HEK293 (cell line): ENCODE results near the gene NUB1.

ENCODE experiments used
- CTCF ChIA-PET: fragments of 350-600 bp; formaldehyde crosslinking; extraction: SDS; loops from one replicate; lab custom pipeline; 2021; ENCODE audit warnings: antibody characterized with exemption; lab: Yijun Ruan, JAX
- POLR2A ChIA-PET: fragments of 300-600 bp; formaldehyde crosslinking; extraction: SDS; loops from one replicate; lab custom pipeline; 2020; ENCODE audit warnings: antibody characterized with exemption, inconsistent platforms; lab: Yijun Ruan, JAX
- H3K27ac ChIP-seq: fragments of 200-500 bp; sonication (Bioruptor generic); 2 replicates; pipeline ENCODE4 v1.5.1; 2014; ENCODE audit warnings: low read depth, low read length, control low read depth, inconsistent platforms; ENCODE audit errors: extremely low read depth
- H3K36me3 ChIP-seq, 2 experiments: fragments of 200-500 bp in 1 of 2; sonication (Bioruptor generic) in 1 of 2; 1 replicate in 1 of 2; 2 replicates in 1 of 2; pipeline ENCODE4 v1.5.1; 2014 to 2017; ENCODE audit warnings: inconsistent platforms in 2 of 2, low read length in 2 of 2; ENCODE audit not compliant: control insufficient read depth in 2 of 2, insufficient read depth in 1 of 2
- H3K4me1 ChIP-seq: fragments of 200-500 bp; sonication (Bioruptor generic); 2 replicates; pipeline ENCODE4 v1.5.1; 2014; ENCODE audit warnings: mild to moderate bottlenecking, low read length, inconsistent platforms; ENCODE audit not compliant: control insufficient read depth, insufficient read depth
- H3K4me3 ChIP-seq: 2 replicates; pipeline ENCODE4 v1.5.1; 2011; ENCODE audit warnings: low read depth, mild to moderate bottlenecking, control low read depth, low read length, moderate library complexity
- H3K9me3 ChIP-seq: fragments of 200-500 bp; sonication (Bioruptor generic); 2 replicates; pipeline ENCODE4 v1.5.1; 2014; ENCODE audit warnings: low read depth, low read length, inconsistent platforms; ENCODE audit not compliant: control insufficient read depth, insufficient read depth
- AEBP2 ChIP-seq: fragments of 450-650 bp; formaldehyde crosslinking; IDR thresholded peaks from 2 replicates; pipeline ENCODE4 v1.5.1; 2016; ENCODE audit warnings: missing biosample characterization, missing genetic modification characterization, borderline replicate concordance
- BCL11A ChIP-seq: fragments of 450-650 bp; formaldehyde crosslinking; IDR thresholded peaks from 2 replicates; pipeline ENCODE4 v1.5.1; 2016; ENCODE audit warnings: low read depth, missing biosample characterization, missing genetic modification characterization
- BCL11B ChIP-seq: fragments of 450-650 bp; formaldehyde crosslinking; IDR thresholded peaks from 2 replicates; pipeline ENCODE4 v1.5.1; 2016; ENCODE audit warnings: low read depth, missing biosample characterization, missing genetic modification characterization
- KLF1 ChIP-seq: fragments of 450-650 bp; formaldehyde crosslinking; IDR thresholded peaks from 2 replicates; pipeline ENCODE4 v1.5.1; 2016; ENCODE audit warnings: missing biosample characterization, missing genetic modification characterization
- KLF7 ChIP-seq: fragments of 450-650 bp; formaldehyde crosslinking; IDR thresholded peaks from 2 replicates; pipeline ENCODE4 v1.5.1; 2016; ENCODE audit warnings: missing biosample characterization, missing genetic modification characterization, borderline replicate concordance
- MZF1 ChIP-seq: fragments of 450-650 bp; formaldehyde crosslinking; IDR thresholded peaks from 2 replicates; pipeline ENCODE4 v1.5.1; 2017; ENCODE audit warnings: missing biosample characterization, missing genetic modification characterization, borderline replicate concordance
- OSR2 ChIP-seq: fragments of 450-650 bp; formaldehyde crosslinking; IDR thresholded peaks from 2 replicates; pipeline ENCODE4 v1.5.1; 2016; ENCODE audit warnings: missing biosample characterization, missing genetic modification characterization
- ZBTB1 ChIP-seq: fragments of 450-650 bp; formaldehyde crosslinking; IDR thresholded peaks from 2 replicates; pipeline ENCODE4 v1.5.1; 2016; ENCODE audit warnings: missing biosample characterization, missing genetic modification characterization
- ZBTB7A ChIP-seq: fragments of 450-650 bp; formaldehyde crosslinking; IDR thresholded peaks from 2 replicates; pipeline ENCODE4 v1.5.1; 2016; ENCODE audit warnings: low read depth, missing biosample characterization, missing genetic modification characterization
- ZBTB8A ChIP-seq: fragments of 450-650 bp; formaldehyde crosslinking; IDR thresholded peaks from 2 replicates; pipeline ENCODE4 v1.5.1; 2016; ENCODE audit warnings: missing biosample characterization, missing genetic modification characterization
- ZNF138 ChIP-seq: fragments of 450-650 bp; formaldehyde crosslinking; IDR thresholded peaks from 2 replicates; pipeline ENCODE4 v1.5.1; 2016; ENCODE audit warnings: missing biosample characterization, missing genetic modification characterization, borderline replicate concordance
- ZNF175 ChIP-seq: fragments of 450-650 bp; formaldehyde crosslinking; IDR thresholded peaks from 2 replicates; pipeline ENCODE4 v1.5.1; 2016; ENCODE audit warnings: missing biosample characterization, missing genetic modification characterization
- ZNF214 ChIP-seq: fragments of 450-650 bp; formaldehyde crosslinking; IDR thresholded peaks from 2 replicates; pipeline ENCODE4 v1.5.1; 2017; ENCODE audit warnings: missing biosample characterization, mild to moderate bottlenecking, missing genetic modification characterization, borderline replicate concordance
- ZNF221 ChIP-seq: fragments of 450-650 bp; formaldehyde crosslinking; IDR thresholded peaks from 2 replicates; pipeline ENCODE4 v1.5.1; 2017; ENCODE audit warnings: missing biosample characterization, missing genetic modification characterization, borderline replicate concordance
- ZNF354C ChIP-seq: fragments of 450-650 bp; formaldehyde crosslinking; IDR thresholded peaks from 2 replicates; pipeline ENCODE4 v1.5.1; 2016; ENCODE audit warnings: missing biosample characterization, missing genetic modification characterization, low read depth, borderline replicate concordance
- ZNF391 ChIP-seq: fragments of 450-650 bp; formaldehyde crosslinking; IDR thresholded peaks from 2 replicates; pipeline ENCODE4 v1.5.1; 2016; ENCODE audit warnings: low read depth, missing biosample characterization, missing genetic modification characterization, borderline replicate concordance
- ZNF48 ChIP-seq: fragments of 450-650 bp; formaldehyde crosslinking; IDR thresholded peaks from 2 replicates; pipeline ENCODE4 v1.5.1; 2016; ENCODE audit warnings: missing biosample characterization, missing genetic modification characterization
- ZNF518A ChIP-seq: fragments of 450-650 bp; formaldehyde crosslinking; conservative IDR thresholded peaks from 2 replicates; pipeline ENCODE4 v1.5.1; 2016; ENCODE audit warnings: low read depth, missing biosample characterization, missing genetic modification characterization
- ZNF558 ChIP-seq: fragments of 450-650 bp; formaldehyde crosslinking; IDR thresholded peaks from 2 replicates; pipeline ENCODE4 v1.5.1; 2016; ENCODE audit warnings: missing biosample characterization, missing genetic modification characterization
- ZNF610 ChIP-seq: fragments of 450-650 bp; formaldehyde crosslinking; IDR thresholded peaks from 2 replicates; pipeline ENCODE4 v1.5.1; 2016; ENCODE audit warnings: missing biosample characterization, missing genetic modification characterization, borderline replicate concordance
- ZNF654 ChIP-seq: fragments of 450-650 bp; formaldehyde crosslinking; IDR thresholded peaks from 2 replicates; pipeline ENCODE4 v1.5.1; 2016; ENCODE audit warnings: low read depth, missing biosample characterization, missing genetic modification characterization
- ZNF677 ChIP-seq: fragments of 450-650 bp; IDR thresholded peaks from 2 replicates; pipeline ENCODE4 v1.5.0; 2018; ENCODE audit warnings: missing biosample characterization, mild to moderate bottlenecking, missing genetic modification characterization, moderate library complexity
- ZNF76 ChIP-seq: fragments of 450-650 bp; formaldehyde crosslinking; IDR thresholded peaks from 2 replicates; pipeline ENCODE4; 2016; ENCODE audit warnings: low read depth, missing biosample characterization, missing genetic modification characterization, borderline replicate concordance
- ZNF785 ChIP-seq: fragments of 450-650 bp; formaldehyde crosslinking; IDR thresholded peaks from 2 replicates; pipeline ENCODE4 v1.5.1; 2016; ENCODE audit warnings: missing biosample characterization, missing genetic modification characterization
- ZSCAN16 ChIP-seq: fragments of 450-650 bp; formaldehyde crosslinking; IDR thresholded peaks from 2 replicates; pipeline ENCODE4 v1.5.1; 2016; ENCODE audit warnings: missing biosample characterization, missing genetic modification characterization
- ZSCAN23 ChIP-seq: fragments of 450-650 bp; formaldehyde crosslinking; IDR thresholded peaks from 2 replicates; pipeline ENCODE4 v1.5.1; 2016; ENCODE audit warnings: missing biosample characterization, missing genetic modification characterization
- ZXDB ChIP-seq: fragments of 450-650 bp; formaldehyde crosslinking; IDR thresholded peaks from 2 replicates; pipeline ENCODE4 v1.5.1; 2016; ENCODE audit warnings: missing biosample characterization, missing genetic modification characterization
- TF ChIP-seq, protein P1 (sequence below): fragments of 450-650 bp; formaldehyde crosslinking; IDR thresholded peaks from 2 replicates; pipeline ENCODE4 v1.5.1; 2016; ENCODE audit warnings: missing biosample characterization, missing genetic modification characterization
- TF ChIP-seq, protein P2 (sequence below): fragments of 450-650 bp; formaldehyde crosslinking; IDR thresholded peaks from 2 replicates; pipeline ENCODE4 v1.5.1; 2017; ENCODE audit warnings: missing biosample characterization, missing genetic modification characterization
- TF ChIP-seq, protein P3 (sequence below): IDR thresholded peaks from 2 replicates; pipeline ENCODE4 v1.6.1; 2011; ENCODE audit warnings: mild to moderate bottlenecking, low read depth, low read length, borderline replicate concordance

Gene NUB1

GRCh38 chr7:151368136-151368571, 26.5 kb downstream of the NUB1 start:
- ChIA-PET POLR2A (interaction anchor here (0.7 kb wide), 1 partner anchor 58 kb away, joined by 3 read pairs; no protein-coding TSS in a partner anchor), CTCF (interaction anchor here (0.6 to 1.3 kb wide), 32 partner anchors 8 to 440 kb away, joined by 3 to 18 read pairs (median 4); no protein-coding TSS in a partner anchor)
- Histone ChIP-seq H3K9me3 (no peaks in the 10 kb centered on the region), H3K4me3 (no peak overlapping the region), H3K4me1 (no peaks in the 10 kb centered on the region), H3K27ac (no peak overlapping the region), H3K36me3 (peaks cover 7 to 39% of the 10 kb centered on the region in 2 experiments)
- TF ChIP-seq ZBTB7A (no peak), ZNF76 (tag by site-specific recombination) (no peak), KLF1 (peak; percentile 68), AEBP2 (no peak), OSR2 (tag by site-specific recombination) (no peak), KLF7 (tag by site-specific recombination) (0 out of 2 replicates have a peak, but pooled peaks have one; percentile 8), ZBTB1 (no peak), MZF1 (tag by site-specific recombination) (no peak), ZNF610 (no peak), ZXDB (tag by site-specific recombination) (no peak), ZBTB8A (tag by site-specific recombination) (peak; percentile 24; the same call in 1 of the 2 replicates), ZNF558 (tag by site-specific recombination) (no peak), ZNF221 (tag by site-specific recombination) (no peak), ZNF175 (tag by site-specific recombination) (no peak), ZNF48 (no peak), ZNF138 (tag by site-specific recombination) (no peak), ZSCAN16 (tag by site-specific recombination) (no peak), ZNF654 (peak; percentile 53), BCL11B (tag by site-specific recombination) (no peak), ZNF354C (tag by site-specific recombination) (no peak), ZNF785 (tag by site-specific recombination) (no peak), ZNF214 (tag by site-specific recombination) (no peak), ZNF677 (tag by site-specific recombination) (no peak), BCL11A (tag by site-specific recombination) (no peak), ZNF391 (peak; percentile 80; the same call in 1 of the 2 replicates), ZNF518A (tag by site-specific recombination) (no peak), ZSCAN23 (no peak)
- TF ChIP-seq, protein P1, sequence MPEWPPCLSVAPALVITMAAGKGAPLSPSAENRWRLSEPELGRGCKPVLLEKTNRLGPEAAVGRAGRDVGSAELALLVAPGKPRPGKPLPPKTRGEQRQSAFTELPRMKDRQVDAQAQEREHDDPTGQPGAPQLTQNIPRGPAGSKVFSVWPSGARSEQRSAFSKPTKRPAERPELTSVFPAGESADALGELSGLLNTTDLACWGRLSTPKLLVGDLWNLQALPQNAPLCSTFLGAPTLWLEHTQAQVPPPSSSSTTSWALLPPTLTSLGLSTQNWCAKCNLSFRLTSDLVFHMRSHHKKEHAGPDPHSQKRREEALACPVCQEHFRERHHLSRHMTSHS = no peak
- TF ChIP-seq, protein P2, sequence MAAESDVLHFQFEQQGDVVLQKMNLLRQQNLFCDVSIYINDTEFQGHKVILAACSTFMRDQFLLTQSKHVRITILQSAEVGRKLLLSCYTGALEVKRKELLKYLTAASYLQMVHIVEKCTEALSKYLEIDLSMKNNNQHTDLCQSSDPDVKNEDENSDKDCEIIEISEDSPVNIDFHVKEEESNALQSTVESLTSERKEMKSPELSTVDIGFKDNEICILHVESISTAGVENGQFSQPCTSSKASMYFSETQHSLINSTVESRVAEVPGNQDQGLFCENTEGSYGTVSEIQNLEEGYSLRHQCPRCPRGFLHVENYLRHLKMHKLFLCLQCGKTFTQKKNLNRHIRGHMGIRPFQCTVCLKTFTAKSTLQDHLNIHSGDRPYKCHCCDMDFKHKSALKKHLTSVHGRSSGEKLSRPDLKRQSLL (tag by site-specific recombination) = 0 out of 2 replicates have a peak, but pooled peaks have one; percentile 44
- TF ChIP-seq, protein P3, sequence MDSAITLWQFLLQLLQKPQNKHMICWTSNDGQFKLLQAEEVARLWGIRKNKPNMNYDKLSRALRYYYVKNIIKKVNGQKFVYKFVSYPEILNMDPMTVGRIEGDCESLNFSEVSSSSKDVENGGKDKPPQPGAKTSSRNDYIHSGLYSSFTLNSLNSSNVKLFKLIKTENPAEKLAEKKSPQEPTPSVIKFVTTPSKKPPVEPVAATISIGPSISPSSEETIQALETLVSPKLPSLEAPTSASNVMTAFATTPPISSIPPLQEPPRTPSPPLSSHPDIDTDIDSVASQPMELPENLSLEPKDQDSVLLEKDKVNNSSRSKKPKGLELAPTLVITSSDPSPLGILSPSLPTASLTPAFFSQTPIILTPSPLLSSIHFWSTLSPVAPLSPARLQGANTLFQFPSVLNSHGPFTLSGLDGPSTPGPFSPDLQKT = no peak
